Measurements from ENCODE around the gene CATSPERD.
"Not testable (repeated sequence)": the region's sequence is repeated elsewhere in the genome, so short reads cannot be mapped to it uniquely, and the experiment has no call there.

Gene CATSPERD

GRCh38 chr19:5742051-5742450, 21.6 kb downstream of the CATSPERD start:
- DNase-seq (ENCODE audit: low read depth in 2 of 2) = no peak

DNA sequence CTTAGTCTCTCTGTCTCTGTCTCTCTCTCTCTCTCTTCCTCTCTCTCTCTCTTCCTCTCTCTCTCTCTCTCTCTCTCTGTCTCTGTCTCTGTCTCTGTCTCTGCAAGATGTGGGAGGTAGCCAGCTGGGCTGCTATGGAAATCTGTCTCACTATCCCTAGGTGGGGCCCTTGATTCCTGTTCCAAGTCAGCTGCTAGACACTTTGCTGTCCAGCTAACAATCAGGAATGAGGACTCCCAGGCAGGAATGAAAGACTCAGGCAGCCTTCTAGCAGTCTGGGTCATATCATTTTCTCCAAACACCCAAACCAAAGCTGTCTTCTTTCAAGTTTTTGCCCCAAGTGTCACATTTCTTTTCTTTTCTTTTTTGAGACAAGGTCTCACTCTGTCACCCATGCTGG, 23.2 kb downstream of the CATSPERD start:
- DNase-seq (ENCODE audit: low read depth in 2 of 2) = no peak

DNA sequence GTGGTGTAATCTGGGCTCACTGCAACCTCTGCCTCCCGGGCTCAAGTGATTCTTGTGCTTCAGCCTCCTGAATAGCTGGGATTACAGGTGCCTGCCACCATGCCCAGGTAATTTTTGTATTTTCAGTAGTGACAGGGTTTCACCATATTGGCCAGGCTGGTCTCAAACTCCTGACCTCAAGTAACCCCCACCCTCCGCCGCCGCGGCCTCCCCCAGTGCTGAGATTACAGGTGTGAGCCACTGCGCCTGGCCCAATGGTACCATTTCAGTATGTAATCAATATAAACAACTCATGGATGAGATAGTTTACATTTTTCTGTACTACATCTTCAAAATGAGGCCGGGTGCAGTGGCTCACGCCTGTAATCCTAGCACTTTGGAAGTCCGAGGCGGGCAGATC, 24.6 kb downstream of the CATSPERD start:
- DNase-seq (ENCODE audit: low read depth in 2 of 2) = not testable (repeated sequence)

DNA sequence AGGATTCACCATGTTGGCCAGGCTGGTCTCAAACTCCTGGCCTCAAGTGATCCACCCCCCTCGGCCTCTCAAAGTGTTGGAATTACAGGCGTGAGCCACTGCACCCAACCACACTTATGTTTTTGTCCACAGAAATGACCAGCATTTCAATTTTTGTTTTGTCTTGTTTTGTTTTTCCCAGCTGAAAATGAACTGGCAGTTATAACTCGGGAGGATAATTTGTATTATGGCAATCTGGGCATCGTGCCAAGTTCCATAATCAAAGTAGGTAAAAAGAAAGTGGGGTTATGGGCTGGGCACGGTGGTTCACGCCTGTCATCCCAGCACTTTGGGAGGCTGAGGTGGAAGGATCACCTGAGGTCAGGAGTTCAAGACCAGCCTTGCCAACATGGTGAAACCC, 28.5 kb downstream of the CATSPERD start:
- DNase-seq (ENCODE audit: low read depth in 2 of 2) = not testable (repeated sequence)

GRCh38 chr19:5749505-5749904, 29.1 kb downstream of the CATSPERD start:
- no peak for DNase-seq (ENCODE audit: low read depth in 2 of 2)

GRCh38 chr19:5751709-5752108, 31.3 kb downstream of the CATSPERD start:
- DNase-seq (ENCODE audit: low read depth in 2 of 2) = no peak

DNA sequence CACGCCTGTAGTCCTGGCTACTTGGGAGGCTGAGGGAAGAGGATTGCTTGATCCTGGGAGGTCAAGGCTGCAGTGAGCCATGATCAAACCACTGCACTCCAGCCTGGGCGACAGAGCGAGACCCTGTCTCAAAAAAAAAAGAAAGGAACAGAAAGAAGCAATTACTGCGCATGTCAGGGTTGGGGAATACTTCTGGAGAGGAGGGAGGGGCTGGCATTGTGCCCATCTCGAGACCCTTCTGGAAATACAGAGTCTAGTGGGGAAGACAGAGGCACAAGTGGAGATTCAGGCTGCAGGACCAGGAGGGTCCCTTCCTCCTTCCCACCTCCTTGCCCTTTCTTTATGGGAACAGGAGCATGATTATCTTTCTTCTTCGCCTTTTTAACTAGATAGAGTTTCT, 33.3 kb downstream of the CATSPERD start:
- no peak for DNase-seq (ENCODE audit: low read depth in 2 of 2)

GRCh38 chr19:5762608-5763217, 42.3 kb downstream of the CATSPERD start:
- DNase-seq (ENCODE audit: low read depth in 2 of 2) = no peak

- DNase-seq (ENCODE audit: low read depth in 2 of 2) = no peak
These were observed 44.8 kb downstream of the CATSPERD start for GRCh38 chr19:5765220-5765619.

GRCh38 chr19:5767949-5768348, 47.5 kb downstream of the CATSPERD start:
- no peak for DNase-seq (ENCODE audit: low read depth in 2 of 2)

GRCh38 chr19:5772416-5772815, 52.0 kb downstream of the CATSPERD start:
- no peak for DNase-seq (ENCODE audit: low read depth in 2 of 2)

DNA sequence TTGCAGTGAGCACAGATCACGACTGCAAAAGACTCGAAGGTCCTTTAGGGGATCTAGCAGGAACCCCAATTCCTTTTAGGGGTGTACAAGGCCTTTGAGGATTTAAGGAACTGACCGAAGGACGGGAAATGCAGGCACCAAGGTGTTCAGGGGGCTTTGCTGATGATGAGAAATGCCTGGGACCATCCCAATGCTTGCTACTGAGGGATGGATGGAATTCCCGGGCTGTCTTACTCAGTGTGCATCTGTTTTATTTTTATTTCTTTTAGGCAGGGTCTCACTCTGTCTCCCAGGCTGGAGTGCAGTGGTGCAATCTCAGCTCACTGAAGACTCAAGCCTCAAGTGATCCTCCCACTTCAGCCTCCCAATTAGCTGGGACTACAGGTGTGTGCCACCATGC, 52.8 kb downstream of the CATSPERD start:
- DNase-seq (ENCODE audit: low read depth in 2 of 2) = no peak

DNA sequence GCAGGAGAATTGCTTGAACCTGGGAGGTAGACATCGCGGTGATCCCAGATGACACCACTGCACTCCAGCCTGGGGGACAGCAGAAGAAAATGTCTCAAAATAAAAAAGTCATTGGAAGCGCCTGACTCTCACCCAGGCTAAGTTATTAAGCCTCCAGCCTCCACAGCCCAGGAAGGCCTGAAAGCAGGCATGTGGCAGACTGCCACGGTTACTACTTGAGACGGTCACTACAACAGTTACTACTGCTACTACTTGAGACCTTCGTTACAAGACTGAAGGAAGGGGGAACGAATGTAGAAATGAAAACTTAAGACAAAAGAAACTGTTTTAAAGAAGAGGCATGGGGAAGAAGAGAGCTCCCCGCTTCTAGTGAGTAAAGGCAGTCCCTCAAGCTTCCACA, 54.5 kb downstream of the CATSPERD start:
- no peak for DNase-seq (ENCODE audit: low read depth in 2 of 2)

GRCh38 chr19:5775668-5776309, 55.4 kb downstream of the CATSPERD start:
- DNase-seq (ENCODE audit: low read depth in 2 of 2) = no peak

DNA sequence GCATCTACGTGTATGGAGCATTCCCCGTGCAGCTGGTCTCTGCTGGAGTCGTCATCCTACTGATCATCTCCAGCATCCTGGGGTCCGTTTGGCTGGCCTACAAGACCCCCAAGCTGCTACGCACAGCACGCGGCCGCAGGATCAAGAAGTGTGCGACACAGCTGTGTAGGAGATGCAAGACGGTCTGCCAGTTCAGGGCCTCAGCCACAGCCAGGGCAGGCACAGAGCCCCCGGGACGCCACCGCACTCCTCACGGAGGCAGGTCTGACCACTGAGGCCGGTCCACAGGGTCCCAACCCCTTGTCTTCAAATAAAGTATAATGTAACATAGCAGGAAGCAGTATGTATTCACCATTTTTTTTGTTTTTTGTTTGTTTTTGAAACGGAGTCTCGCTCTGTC, 58.0 kb downstream of the CATSPERD start:
- no peak for DNase-seq (ENCODE audit: low read depth in 2 of 2)

- DNase-seq (ENCODE audit: low read depth in 2 of 2) = not testable (repeated sequence)
These were observed 60.5 kb downstream of the CATSPERD start for GRCh38 chr19:5780916-5781315.

DNA sequence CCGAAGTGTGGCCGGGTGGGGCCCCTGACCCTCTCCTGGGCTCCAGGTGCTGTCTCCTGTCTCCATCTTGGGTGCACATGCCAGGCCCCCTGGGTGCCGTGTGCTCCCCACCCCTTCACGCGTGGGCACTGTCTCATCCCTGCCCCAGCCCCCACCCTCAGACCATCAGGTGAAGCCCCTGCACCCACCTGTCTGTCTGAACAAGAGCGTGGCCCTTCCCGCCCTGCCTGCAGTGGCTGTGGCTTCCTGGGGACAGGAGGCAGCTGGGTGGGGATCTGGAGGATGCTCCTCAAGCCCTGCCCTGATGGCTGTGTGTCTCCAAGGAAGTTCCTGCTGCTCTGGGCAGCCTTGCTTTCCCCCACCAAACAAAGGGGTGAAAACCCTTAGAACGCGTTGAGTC, 61.9 kb downstream of the CATSPERD start:
- DNase-seq (ENCODE audit: low read depth in 2 of 2) = no peak

DNA sequence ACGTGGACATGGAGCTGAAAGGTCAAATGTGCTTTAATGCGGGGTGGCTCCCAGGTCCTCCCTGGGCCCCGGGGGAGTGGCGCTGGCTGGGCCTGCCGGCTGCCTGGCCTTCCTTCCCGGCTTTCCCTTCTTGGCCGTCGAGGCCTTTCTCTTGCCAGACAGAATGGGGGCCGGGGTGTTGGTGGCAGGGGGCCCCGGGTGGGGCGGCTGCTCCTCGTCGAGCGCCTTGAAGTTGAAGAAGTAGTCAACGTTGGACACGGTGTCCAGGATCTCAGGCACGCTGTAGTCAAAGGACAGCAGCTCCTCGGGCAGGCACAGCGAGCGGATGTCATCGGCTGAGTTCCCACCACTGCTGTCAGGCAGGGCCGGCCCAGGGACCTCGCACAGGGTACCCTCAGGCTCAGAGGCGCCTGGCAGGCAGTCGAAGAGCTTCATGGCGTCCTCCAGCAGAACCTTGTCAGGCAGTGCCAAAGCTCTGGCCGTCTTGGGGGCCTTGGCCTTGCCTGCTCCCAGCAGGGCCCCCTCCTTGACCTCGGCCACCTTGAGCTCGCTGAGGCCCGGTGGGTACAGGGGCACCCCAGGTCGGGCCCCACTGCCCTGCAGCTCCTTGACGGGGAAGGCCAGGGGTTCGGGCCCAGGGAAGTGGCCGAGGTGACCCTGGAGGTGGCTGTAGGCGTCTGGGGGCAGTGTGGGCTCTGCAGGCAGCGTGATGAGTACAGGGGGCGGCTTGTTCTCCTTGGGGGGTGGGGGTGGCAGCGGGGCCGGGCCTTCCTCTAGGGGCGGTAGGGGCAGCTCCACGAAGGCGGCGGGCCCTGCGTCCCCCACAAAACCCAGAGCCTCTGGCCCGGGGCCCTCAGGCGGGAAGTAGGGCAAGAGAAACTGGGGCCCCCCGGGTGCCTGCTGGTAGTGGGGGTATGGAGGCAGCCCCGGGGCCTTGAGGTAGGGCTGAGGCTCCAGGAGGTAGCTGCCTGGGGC, 62.8 kb downstream of the CATSPERD start:
- DNase-seq (ENCODE audit: low read depth in 2 of 2) = no peak

DNA sequence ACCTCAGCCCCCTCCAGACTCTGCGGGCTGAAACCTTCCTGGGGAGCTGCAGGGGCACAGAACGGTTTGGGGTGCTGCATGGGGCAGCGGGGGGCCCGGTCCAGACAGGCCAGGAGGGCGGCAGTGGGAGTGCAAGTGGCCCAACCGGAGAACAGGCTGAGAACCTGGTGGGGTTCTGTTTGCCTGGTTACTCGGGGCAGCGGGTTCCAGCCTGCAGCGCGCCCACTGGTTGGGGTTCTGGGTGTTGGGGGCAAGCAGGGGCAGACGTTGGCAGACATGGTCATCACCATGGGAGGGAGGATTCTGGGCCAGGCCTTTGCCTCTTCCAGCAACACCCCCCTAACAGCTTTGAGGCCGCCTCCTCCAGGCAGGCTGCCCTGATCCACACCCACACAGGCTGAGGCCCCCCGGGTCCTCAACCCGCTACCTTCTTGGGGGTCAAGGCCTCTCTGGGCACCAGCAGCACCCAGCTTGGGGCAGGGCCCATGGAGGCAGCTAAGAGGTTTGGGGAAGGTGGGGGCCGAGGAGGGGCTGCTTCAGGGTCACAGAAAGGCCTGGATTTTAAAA, 64.2 kb downstream of the CATSPERD start, which contains the start of gene PRR22:
PRR22 (minus strand) TSS at position 166 of the 567 bp plus-strand sequence; CDS start at position 80, 86 bp downstream.
- no peak for DNase-seq (ENCODE audit: low read depth in 2 of 2)

DNA sequence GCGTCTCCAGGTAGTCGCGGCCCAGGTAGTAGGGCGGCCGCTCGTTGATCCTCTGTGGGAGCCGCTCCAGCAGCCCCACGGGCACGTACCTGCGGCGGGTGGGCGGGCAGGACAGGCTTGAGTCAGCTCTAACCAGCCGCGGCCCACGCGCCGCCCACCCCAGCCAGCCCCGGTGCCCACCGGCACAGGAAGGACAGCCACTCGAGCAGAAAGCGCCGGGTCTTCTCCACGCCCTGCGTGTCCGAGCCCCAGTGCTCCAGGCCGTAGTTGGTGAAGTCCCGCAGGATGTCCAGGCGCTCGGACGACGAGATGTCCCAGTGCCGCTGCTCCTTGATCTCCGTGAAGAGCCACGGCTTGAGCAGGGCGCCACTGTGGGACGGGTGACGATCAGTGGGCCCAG, 65.0 kb downstream of the CATSPERD start:
- DNase-seq (ENCODE audit: low read depth in 2 of 2) = no peak

DNA sequence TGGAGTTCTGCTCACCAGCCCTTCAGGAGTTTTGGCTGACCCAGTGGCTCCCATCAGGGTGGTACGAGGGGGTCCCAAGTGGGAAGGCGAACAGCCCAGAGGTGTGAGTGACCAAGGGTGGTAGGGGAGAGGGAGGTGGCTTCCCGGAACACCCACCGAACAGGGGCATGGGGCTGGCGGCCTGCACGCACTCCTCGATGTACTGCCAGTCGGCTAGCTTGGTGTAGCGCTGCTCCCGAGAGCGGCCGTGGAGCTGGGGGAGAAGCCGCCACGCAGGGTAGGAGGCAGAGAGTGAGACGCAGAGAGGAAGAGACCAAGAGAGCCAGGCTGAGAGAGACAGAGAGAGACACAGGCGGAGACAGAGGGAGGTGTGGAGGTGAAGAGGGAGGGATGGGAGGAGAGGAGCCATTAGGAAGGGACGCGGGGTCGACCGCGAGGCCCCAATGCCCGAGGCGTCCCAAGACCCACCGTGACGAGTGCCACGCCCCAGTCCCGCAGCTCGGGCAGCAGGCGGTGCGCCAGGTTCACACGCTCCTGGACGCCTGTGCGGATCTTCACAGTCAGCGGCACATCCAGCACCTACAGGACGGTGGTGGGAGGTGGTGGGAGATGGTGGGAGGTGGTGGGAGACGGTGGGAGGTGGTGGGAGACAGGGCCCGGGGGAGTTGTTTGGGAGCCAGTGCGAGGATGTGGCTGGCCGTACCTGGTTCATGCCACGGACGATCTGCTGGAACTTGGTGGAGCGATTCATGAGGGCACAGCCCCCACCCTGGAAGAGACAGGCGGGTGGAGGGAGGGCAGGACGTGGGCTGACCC, 66.4 kb downstream of the CATSPERD start:
- DNase-seq (ENCODE audit: low read depth in 2 of 2) = no peak

Data from stimulated activated CD4-positive, alpha-beta T cell treated with anti-CD3 and anti-CD28 coated beads, Interleukin-12 subunit alpha, Interleukin-12 subunit beta, amount 100 ng/mL, for 24 hours (primary cell).